K562 (cell line): Measurements from ENCODE around the gene MINDY4B. TPM values are rescaled to one million over a fixed set of nuclear protein-coding genes. Genes with fewer than 3 reads are reported as not detected.

Experiments used
- ATAC-seq: fragments of 200-7000 bp; cut with Tn5 transposase; 3 replicates; pipeline ENCODE4 v1.9.1; 2020; ENCODE audit warnings: moderate library complexity
- BruUV-seq: library from RNA; stranded (reverse); fragments of 400-500 nt; replicated peaks from 2 replicates; lab custom pipeline; 2021; lab: Mats Ljungman, UMichigan
- CTCF ChIA-PET: fragments of 300-600 bp; formaldehyde crosslinking; extraction: SDS; loops from one replicate; lab custom pipeline; 2021; ENCODE audit warnings: low intra/inter-chr PET ratio; lab: Yijun Ruan, JAX
- POLR2A ChIA-PET: fragments of 300-600, 350-650 bp; sonication (Branson Sonifier 250); formaldehyde crosslinking; extraction: SDS; loops from one replicate; lab custom pipeline; 2021; ENCODE audit warnings: antibody characterized with exemption, inconsistent platforms; lab: Yijun Ruan, JAX
- DNase-seq, 4 experiments: peaks; one replicate each; pipeline versions ENCODE4 v3.0.0 to v3.0.0-alpha.2; 2011 to 2018; ENCODE audit warnings: low spot score in 3 of 4, mixed read lengths in 3 of 4; ENCODE audit errors: extremely low read depth in 1 of 4
- FAIRE-seq: peaks from 2 replicates; lab custom pipeline; 2011; peaks lifted over from hg19 to GRCh38; lab: Jason Lieb, UNC
- H2AFZ ChIP-seq: 2 replicates; pipeline ENCODE4 v1.6.0; 2011; ENCODE audit warnings: low read depth, low read length, control low read depth, inconsistent platforms
- H3K27ac ChIP-seq: fragments of 200-600 bp; 3 replicates; pipeline ENCODE4 v1.8.0; 2011; ENCODE audit warnings: low read depth, mild to moderate bottlenecking, control low read depth, inconsistent platforms, low read length, moderate library complexity, mixed read lengths; ENCODE audit errors: extremely low read depth
- H3K27me3 ChIP-seq, 2 experiments: fragments of 300-600 bp in 1 of 2; 2 replicates in 1 of 2; 3 replicates in 1 of 2; pipeline versions ENCODE4 v1.6.0 to v1.8.0; 2011; ENCODE audit warnings: inconsistent platforms in 2 of 2, low read length in 2 of 2, mild to moderate bottlenecking in 1 of 2, mixed read lengths in 1 of 2, moderate library complexity in 1 of 2; ENCODE audit not compliant: control insufficient read depth in 2 of 2, insufficient read depth in 2 of 2
- H3K36me3 ChIP-seq: fragments of 300-600 bp; 3 replicates; pipeline ENCODE4 v1.8.0; 2011; ENCODE audit warnings: mild to moderate bottlenecking, low read length, inconsistent platforms; ENCODE audit not compliant: control insufficient read depth, insufficient read depth
- H3K4me1 ChIP-seq, 2 experiments: fragments of 200-600 bp in 1 of 2; replicated peaks in 1 of 2; 2 replicates in 1 of 2; 3 replicates in 1 of 2; pipeline versions ENCODE4 v1.5.1 to v1.8.0; 2011; ENCODE audit warnings: inconsistent platforms in 2 of 2, low read length in 2 of 2, mild to moderate bottlenecking in 1 of 2, mixed read lengths in 1 of 2, moderate library complexity in 1 of 2; ENCODE audit not compliant: control insufficient read depth in 2 of 2, insufficient read depth in 2 of 2
- H3K4me2 ChIP-seq: 2 replicates; pipeline ENCODE4 v1.6.1; 2011; ENCODE audit warnings: low read length, control low read depth, inconsistent platforms, mixed read lengths; ENCODE audit not compliant: insufficient read depth
- H3K4me3 ChIP-seq: fragments of 200-600 bp; sonication (generic), shearing (Covaris generic); 2 replicates; pipeline ENCODE4 v1.5.1; 2016; ENCODE audit warnings: control low read depth, inconsistent platforms
- H3K79me2 ChIP-seq: fragments of 200-600 bp; 3 replicates; pipeline ENCODE4 v1.8.0; 2011; ENCODE audit warnings: low read length, inconsistent platforms; ENCODE audit not compliant: control insufficient read depth, insufficient read depth
- H3K9ac ChIP-seq, 2 experiments: 2 replicates each; pipeline versions ENCODE4 v1.6.0 to v1.6.1; 2011; ENCODE audit warnings: low read depth in 2 of 2, low read length in 2 of 2, control low read depth in 1 of 2, inconsistent platforms in 1 of 2, mild to moderate bottlenecking in 1 of 2, mixed read lengths in 1 of 2; ENCODE audit not compliant: insufficient read depth in 1 of 2
- H3K9me1 ChIP-seq: one replicate; pipeline ENCODE4 v1.6.0; 2011; ENCODE audit warnings: inconsistent platforms, mild to moderate bottlenecking, low read length, moderate library complexity; ENCODE audit not compliant: control insufficient read depth, insufficient read depth
- H3K9me3 ChIP-seq: replicated peaks from 2 replicates; pipeline ENCODE4 v1.5.1; 2011; ENCODE audit warnings: low read depth, low read length, inconsistent platforms; ENCODE audit not compliant: control insufficient read depth, insufficient read depth
- H4K20me1 ChIP-seq: replicated peaks from 2 replicates; pipeline ENCODE4 v1.6.1; 2011; ENCODE audit warnings: low read length, inconsistent platforms, mixed read lengths; ENCODE audit not compliant: control insufficient read depth, insufficient read depth
- ARID3A ChIP-seq: IDR thresholded peaks from 2 replicates; pipeline ENCODE4 v1.6.1; 2012; ENCODE audit warnings: low read depth, low read length, improper control_type of control experiment, borderline replicate concordance
- CEBPB ChIP-seq: fragments of 450-650 bp; IDR thresholded peaks from 2 replicates; pipeline ENCODE4 v1.6.1; 2016; ENCODE audit warnings: missing genetic modification characterization, missing compliant biosample characterization
- CEBPG ChIP-seq, 3 experiments: fragments of 200-800 bp in 1 of 3; sonication (Bioruptor generic) in 1 of 3; sonication (generic) in 1 of 3; formaldehyde crosslinking in 1 of 3; IDR thresholded peaks in 2 of 3; conservative IDR thresholded peaks in 1 of 3; 2 replicates each; pipeline versions ENCODE4 v1.6.1 to v1.8.0; 2016 to 2022; ENCODE audit warnings: missing compliant biosample characterization in 2 of 3, missing genetic modification characterization in 2 of 3, mild to moderate bottlenecking in 1 of 3, missing genetic modification reagents in 1 of 3
- HDAC6 ChIP-seq: IDR thresholded peaks from 2 replicates; pipeline ENCODE4 v1.6.1; 2012; ENCODE audit warnings: low read depth, mild to moderate bottlenecking, control low read depth, inconsistent platforms, low read length, moderate library complexity
- HDGF ChIP-seq: fragments of 450-650 bp; IDR thresholded peaks from 2 replicates; pipeline ENCODE4 v1.6.1; 2016
- WGBS: fragments of 100-300 bp; shearing (Covaris generic); methylation state at CpG from one replicate; pipeline ENCODE4 v1.1.6; 2016; ENCODE audit warnings: low coverage, mixed read lengths; ENCODE audit not compliant: insufficient coverage; ENCODE audit errors: missing lambda C conversion rate; 5-methylcytosine and 5-hydroxymethylcytosine counted together
- in situ Hi-C: fragments of 300-500 bp; cut with MboI; formaldehyde crosslinking; loops from 4 replicates; pipeline ENCODE4 v1.15.0; 2018; ENCODE audit warnings: inconsistent platforms, mixed read lengths
- intact Hi-C: fragments of 100-400 bp; cut with micrococcal nuclease; formaldehyde crosslinking; loops from 2 replicates; pipeline ENCODE4 v1.14.2; 2022
- polyA plus RNA-seq, 8 experiments: library from polyadenylated mRNA; depleted of rRNA in 4 of 8; stranded (reverse) in 5 of 8; unstranded in 3 of 8; fragments of >200 nt; fragmentation: Nextera tagmentation in 2 of 8; fragmentation: Illumina TruSeq in 1 of 8; extraction: Ambion mirVana in 2 of 8; extraction: Trizol in 1 of 8; gene quantifications; 2 replicates each; pipeline versions ENCODE4 v1.2.1 to v1.2.3, GENCODE V29; 2011 to 2014; ENCODE audit warnings: inconsistent platforms in 1 of 8, missing spikeins in 1 of 8
- total RNA-seq, 7 experiments: library from RNA; depleted of rRNA in 6 of 7; stranded (reverse); fragments of >200 nt in 6 of 7; fragmentation: Illumina TruSeq in 2 of 7; extraction: Trizol in 2 of 7; gene quantifications; 2 replicates each; pipeline versions ENCODE4 v1.2.1 to v1.2.3, GENCODE V29; 2011 to 2021; ENCODE audit warnings: low replicate concordance in 1 of 7

The MINDY4B gene
- total and polyA plus RNA-seq, 9 of the 15 experiments (the other 6 are each of a cell fraction or from before 2014, with no cell fraction given): not detected

DNA sequence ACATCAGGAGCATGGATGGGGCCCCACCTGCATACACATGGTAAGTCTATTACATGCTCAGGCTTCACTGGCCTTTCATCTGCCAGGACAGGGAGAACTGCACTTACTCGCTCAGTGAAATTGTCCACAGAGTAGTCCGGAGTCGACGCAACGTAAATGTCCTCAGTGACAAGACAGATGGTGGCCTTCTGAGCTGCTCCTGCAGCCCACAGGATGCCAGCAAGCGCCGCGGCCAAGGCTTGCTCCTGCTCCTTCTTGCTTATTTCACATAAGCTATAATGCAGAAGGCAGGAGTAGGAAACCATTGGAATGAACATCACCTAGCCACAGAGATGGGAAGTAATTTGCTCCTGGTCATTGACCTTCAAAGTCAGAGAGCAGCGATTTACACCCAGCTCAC, 14.4 kb downstream of the MINDY4B start (continued):
- TF ChIP-seq HDAC6: no peak

- H3K4me1 ChIP-seq: no peaks in the 10 kb centered on the region
- no peaks in the 10 kb centered on the region for H3K9me3 ChIP-seq
- ATAC-seq: no peak
- H3K9me1 ChIP-seq: no peaks in the 10 kb centered on the region
- H2AFZ ChIP-seq: no peak overlapping the region
- no peaks in the 10 kb centered on the region for H4K20me1 ChIP-seq
- in situ Hi-C loops (no loop called here), intact Hi-C loops (no loop called here)
- CTCF ChIA-PET: no interaction called here
- H3K27me3 ChIP-seq: peaks cover 13 to 22% of the 10 kb centered on the region in 2 experiments
- no peaks in the 10 kb centered on the region for H3K79me2 ChIP-seq
- no peak overlapping the region for H3K9ac ChIP-seq
- WGBS: 6% methylated on average over 3 of the region's 3 CpGs
- TF ChIP-seq CEBPB (tag): peak; percentile 28; the same call in 1 of the 2 replicates
- TF ChIP-seq ARID3A: no peak
- no peak for TF ChIP-seq HDGF
- no peak for TF ChIP-seq CEBPG (CRISPR knock-in tag; IDR thresholded peaks at IDR 0.05)
- peak; percentile 70 to 71 for TF ChIP-seq CEBPG (tag; conservative IDR thresholded peaks at IDR 0.05 in 1 of 2, IDR thresholded peaks at IDR 0.05 in 1 of 2)
- H3K4me2 ChIP-seq: no peak overlapping the region
- no peak for FAIRE-seq
- POLR2A ChIA-PET: interaction anchor here (1.2 kb wide), 1 partner anchor 10 kb away, joined by 5 read pairs; no protein-coding TSS in a partner anchor
- H3K27ac ChIP-seq: no peak overlapping the region
- no peaks in the 10 kb centered on the region for H3K36me3 ChIP-seq
- no peak overlapping the region for H3K4me3 ChIP-seq
- DNase-seq: no peak
- no TSS peak for BruUV-seq
Measured at GRCh38 chr3:150890295-150890694, 14.9 kb downstream of the MINDY4B start.
